NK-92 (cell line): ENCODE data around the gene LAMTOR3.

Experiments
- DNase-seq: peaks from one replicate; lab custom pipeline; 2025; ENCODE audit not compliant: unreplicated experiment; lab: John Stamatoyannopoulos, UW

Gene LAMTOR3, protein sequence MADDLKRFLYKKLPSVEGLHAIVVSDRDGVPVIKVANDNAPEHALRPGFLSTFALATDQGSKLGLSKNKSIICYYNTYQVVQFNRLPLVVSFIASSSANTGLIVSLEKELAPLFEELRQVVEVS

GRCh38 chr4:99894161-99894997 is at the start of gene LAMTOR3:
TSS of gene LAMTOR3 (minus strand) at chr4:99894427. CDS start at chr4:99893963, 464 bp downstream.
- peak; percentile 55 for DNase-seq

DNA sequence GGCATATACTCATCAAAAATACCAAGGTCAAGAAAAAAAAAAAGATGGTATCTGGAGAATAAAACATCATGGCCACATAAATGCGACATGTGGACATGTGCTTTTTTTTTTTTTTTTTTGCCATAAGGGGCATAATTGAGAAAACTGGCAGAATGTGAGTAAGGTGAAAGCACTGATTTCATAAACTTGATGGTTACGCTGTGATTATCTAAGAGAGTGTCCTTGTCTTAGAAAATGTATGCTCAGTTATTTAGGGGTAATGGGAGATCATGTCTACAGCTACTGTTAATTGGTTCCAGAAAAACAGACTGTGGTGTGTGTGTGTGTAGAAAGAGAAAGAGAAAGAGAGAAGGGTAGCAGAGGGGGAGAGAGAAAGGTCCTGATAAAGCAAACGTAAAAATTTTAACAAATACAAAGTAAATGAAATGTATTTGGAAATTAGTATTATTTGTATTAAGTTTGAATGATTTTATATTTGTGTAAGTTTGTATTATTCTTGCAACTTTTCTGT is 44.1 kb upstream of the LAMTOR3 start:
- no peak for DNase-seq

GRCh38 chr4:99934891-99935290 is 40.7 kb upstream of the LAMTOR3 start:
- DNase-seq: no peak

GRCh38 chr4:99927566-99927965 is 33.3 kb upstream of the LAMTOR3 start:
- no peak for DNase-seq

DNA sequence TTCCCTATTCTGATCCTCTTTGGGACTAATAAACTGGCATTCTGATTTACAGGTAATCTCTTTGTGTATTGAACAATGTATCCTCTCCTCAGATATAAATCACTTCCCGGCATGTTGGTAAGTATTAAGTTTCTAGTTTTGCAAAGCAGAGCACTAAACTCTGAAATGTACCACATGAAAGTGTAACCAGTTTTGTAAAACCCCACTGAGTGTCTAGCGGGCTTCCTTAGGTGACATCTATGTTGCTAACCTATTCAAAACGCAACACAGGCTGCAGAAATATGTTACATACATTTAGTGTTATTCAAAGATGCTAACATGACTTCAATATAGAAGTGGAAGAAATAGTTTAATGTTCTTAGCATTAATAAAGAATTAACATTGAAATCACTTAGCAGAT is 26.9 kb upstream of the LAMTOR3 start:
- DNase-seq: no peak

GRCh38 chr4:99918656-99919055 is 24.4 kb upstream of the LAMTOR3 start:
- no peak for DNase-seq

- DNase-seq: no peak
Measured at GRCh38 chr4:99917575-99917974, 23.3 kb upstream of the LAMTOR3 start.

DNA sequence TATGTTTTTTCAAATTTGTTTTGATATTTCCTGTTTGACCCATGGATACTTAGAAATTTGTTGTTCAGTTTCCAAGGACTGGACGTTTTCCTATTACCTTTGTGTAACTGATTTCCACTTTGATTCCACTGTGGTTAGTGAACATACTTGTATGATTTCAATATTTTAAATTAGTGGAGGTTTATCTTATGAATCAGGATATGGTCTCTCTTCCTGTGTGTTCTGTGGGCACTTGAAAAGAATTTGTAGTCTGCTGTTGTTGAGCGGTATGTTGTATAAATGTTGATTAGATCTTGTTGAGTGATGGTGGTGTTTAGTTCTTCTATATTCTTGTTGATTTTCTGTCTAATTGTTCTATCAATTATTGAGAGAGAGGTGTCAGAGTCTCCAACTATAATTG is 21.2 kb upstream of the LAMTOR3 start:
- DNase-seq: no peak

GRCh38 chr4:99894998-99895397 is 771 bp upstream of the LAMTOR3 start:
- no peak for DNase-seq

DNA sequence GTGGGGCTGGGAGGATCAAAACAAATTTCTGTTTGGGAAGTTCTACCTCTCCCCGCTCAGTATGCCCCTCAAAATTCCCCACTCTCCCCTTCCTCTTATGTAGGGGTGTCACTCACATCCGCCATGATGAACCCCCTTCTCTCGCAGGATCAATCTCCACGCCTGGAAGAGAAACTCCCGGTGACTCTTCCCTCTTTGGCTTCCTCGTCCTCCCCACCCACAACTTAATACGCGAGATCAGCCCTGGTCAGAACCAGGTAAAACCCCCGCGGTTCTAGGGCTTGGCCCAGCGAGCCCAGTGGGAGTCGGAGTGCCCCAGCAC is 427 bp downstream of the LAMTOR3 start:
- no peak for DNase-seq

GRCh38 chr4:99893029-99893428 is 1.2 kb downstream of the LAMTOR3 start:
- no peak for DNase-seq

DNA sequence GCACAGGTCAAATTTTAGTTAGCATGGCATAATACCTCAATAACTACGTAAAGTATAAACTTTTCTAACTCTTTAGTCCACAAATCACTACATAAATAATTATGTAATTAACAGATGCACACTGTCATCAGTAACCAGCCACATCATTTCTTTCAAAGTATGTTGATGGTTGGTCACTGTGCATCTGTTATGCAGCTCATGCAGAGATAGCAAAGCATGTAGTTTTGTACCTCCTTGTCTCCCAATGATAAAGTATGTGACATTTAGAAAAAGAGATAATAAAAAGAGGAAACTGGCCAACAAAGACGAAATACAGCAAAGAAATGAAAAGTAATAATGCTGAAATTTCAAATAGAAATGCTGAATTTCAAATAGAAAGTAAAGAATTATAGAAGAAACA is 2.9 kb downstream of the LAMTOR3 start:
- DNase-seq: no peak

DNA sequence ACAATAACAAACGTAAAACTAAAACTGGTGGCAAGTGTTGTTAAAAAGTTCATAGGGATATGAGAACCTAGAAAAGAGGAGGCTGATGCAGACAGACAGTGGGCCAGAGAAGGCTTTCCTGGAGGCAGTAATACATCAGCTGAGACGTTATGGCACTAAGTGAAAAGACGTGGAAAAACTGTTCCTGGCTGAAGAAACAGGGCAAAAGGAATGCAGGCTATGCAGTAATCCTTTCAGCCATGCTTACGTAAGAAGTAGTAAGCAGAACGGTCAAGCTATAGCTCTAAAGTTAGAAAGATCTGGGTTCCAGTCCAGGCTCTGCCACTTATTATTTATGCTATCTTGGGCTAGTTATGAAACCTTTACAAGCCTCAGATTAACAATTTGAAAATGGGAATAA is 6.4 kb downstream of the LAMTOR3 start:
- no peak for DNase-seq

- DNase-seq: no peak
Measured at GRCh38 chr4:99886146-99886545, 8.1 kb downstream of the LAMTOR3 start.

GRCh38 chr4:99885687-99886086 is 8.5 kb downstream of the LAMTOR3 start:
- DNase-seq: no peak

- no peak for DNase-seq
Measured at GRCh38 chr4:99885063-99885664, 9.1 kb downstream of the LAMTOR3 start.

DNA sequence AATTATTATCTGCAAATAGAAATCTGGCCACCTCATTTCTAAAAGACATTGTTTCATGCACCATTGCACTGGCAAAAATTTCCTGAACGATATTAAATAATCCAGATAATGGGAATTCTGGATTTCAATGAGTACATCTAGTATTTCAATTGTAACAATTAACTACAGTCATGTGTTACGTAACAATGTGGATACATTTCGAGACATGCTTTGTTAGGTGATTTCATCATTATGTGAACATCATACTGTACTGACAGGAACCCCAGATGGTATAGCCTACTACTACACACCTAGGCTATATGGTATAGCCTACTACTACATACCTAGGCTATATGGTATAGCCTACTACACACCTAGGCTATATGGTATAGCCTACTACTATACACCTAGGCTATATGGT is 14.8 kb downstream of the LAMTOR3 start:
- no peak for DNase-seq

GRCh38 chr4:99878604-99879003 is 15.6 kb downstream of the LAMTOR3 start:
- no peak for DNase-seq

- no peak for DNase-seq
Measured at GRCh38 chr4:99876946-99877345, 17.3 kb downstream of the LAMTOR3 start.

DNA sequence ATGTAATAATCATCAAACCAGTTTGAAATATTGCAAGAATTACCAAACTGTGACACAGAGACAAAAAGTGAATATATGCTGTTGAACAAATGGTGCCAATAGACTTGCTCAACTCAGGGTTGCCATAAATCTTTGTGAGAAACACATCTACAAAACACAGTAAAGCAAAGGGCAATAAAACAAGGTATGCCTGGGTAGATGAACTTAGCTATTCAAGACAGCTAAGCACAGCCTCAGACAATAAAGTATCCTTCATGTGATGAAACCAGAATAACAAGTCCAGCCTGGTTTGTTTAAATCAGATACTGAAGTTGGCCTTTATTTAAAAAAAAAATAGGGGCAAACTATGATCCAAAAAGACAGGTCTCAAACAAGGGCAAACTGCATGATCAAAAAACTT is 19.2 kb downstream of the LAMTOR3 start:
- no peak for DNase-seq

DNA sequence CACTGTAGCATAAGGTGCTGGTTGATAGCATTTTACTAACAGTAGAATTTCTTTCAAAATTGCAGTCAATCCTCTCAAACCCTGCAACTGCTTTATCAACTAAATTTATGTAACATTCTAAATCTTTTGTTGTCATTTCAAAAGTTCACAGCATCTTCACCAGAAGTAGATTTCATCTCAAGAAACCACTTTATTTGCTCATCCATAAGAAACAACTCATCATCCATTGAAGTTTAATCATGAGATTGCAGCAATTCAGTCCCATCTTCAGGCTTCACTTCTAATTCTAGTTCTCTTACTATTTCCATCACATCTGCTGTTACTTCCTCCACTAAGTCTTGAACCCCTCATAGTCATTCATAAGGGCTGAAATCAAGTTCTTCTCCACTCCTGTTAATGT is 21.7 kb downstream of the LAMTOR3 start:
- no peak for DNase-seq

DNA sequence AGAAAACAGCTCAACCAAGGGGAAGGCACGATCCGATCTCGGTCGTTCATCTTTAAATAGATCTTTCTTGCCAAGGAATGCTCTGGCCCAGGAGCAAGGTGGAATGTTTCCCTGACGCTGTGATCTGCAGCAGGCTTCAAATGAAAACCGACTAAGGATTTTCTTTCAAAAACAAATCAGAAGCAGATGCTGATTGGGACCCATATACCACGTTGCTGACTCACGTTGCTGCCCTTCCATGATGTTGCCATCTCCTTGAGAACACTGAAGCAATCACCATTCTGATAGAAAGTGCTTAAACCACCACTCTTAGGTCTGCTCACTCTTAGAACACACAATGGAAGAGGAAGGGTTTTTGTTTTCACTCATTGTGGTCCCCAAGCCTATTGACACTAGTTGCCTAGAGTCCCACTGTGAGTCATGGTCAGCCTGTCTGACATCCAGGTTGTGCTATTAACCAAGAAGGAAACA is 26.1 kb downstream of the LAMTOR3 start:
- no peak for DNase-seq
